ENCODE data around the gene CDK14.

GRCh38 chr7:91020636-91021385 is 424.7 kb downstream of the CDK14 start:
- TF ChIP-seq CTCF (conservative IDR thresholded peaks at IDR 0.05) (no peak), EZH2 (IDR thresholded peaks at IDR 0.05; ENCODE audit: low read depth) (no peak)
